Right lobe of liver (tissue), 4 donors: Measurements from ENCODE around the gene PLCD1.

Source experiments
- CTCF ChIP-seq, 4 donors: fragments of 200-600 bp in 3 of 4; fragments of 450-650 bp in 1 of 4; IDR thresholded peaks; one replicate each; pipeline versions ENCODE4 v1.5.1 to v1.8.0; 2016 to 2022; ENCODE audit warnings: antibody characterized with exemption in 4 of 4, mild to moderate bottlenecking in 2 of 4
- POLR2A ChIP-seq: fragments of 450-650 bp; IDR thresholded peaks from one replicate; pipeline ENCODE4 v1.6.1; 2017; ENCODE audit warnings: antibody characterized with exemption, mild to moderate bottlenecking
- donor health status: DM: no; HTN: no; CAD: no.
- donor health status: DM: no; HTN: no; CAD: no.
- donor health status: DM: no; HTN: yes; CAD: no.

- TF ChIP-seq CTCF (IDR thresholded peaks at IDR 0.05) (no peak), POLR2A (no peak)
Measured at GRCh38 chr3:37988931-37989525, 40.4 kb downstream of the PLCD1 start.
